H1 (cell line): ENCODE measurements around the gene ADAMTS15. TPM values are rescaled to one million over a fixed set of nuclear protein-coding genes. Genes with fewer than 3 reads are reported as not detected.

ENCODE experiments used
- CTCF ChIA-PET: fragments of 300-600 bp; sonication (Branson Sonifier 250); formaldehyde crosslinking; loops from one replicate; lab custom pipeline; 2021; ENCODE audit not compliant: partially characterized antibody; lab: Charles Lee
- POLR2A ChIA-PET: fragments of 300-600 bp; sonication (Branson Sonifier 250); formaldehyde crosslinking; loops from one replicate; lab custom pipeline; 2021; ENCODE audit warnings: inconsistent platforms; ENCODE audit not compliant: partially characterized antibody; lab: Charles Lee
- DNase-seq, 2 experiments: peaks; one replicate each; pipeline versions ENCODE4 v3.0.0 to v3.0.0-alpha.2; 2010 to 2022; ENCODE audit warnings: low spot score in 2 of 2, low read depth in 1 of 2, mixed read lengths in 1 of 2
- FAIRE-seq: peaks from 2 replicates; lab custom pipeline; 2011; peaks lifted over from hg19 to GRCh38; lab: Jason Lieb, UNC
- H2AFZ ChIP-seq: 2 replicates; pipeline ENCODE4 v1.8.1; 2012; ENCODE audit warnings: low read length, inconsistent platforms
- H2AK5ac ChIP-seq: 2 replicates; pipeline ENCODE4 v1.6.1; 2013; ENCODE audit warnings: low read depth, low read length
- H2BK120ac ChIP-seq: replicated peaks from 2 replicates; pipeline ENCODE3; 2013; ENCODE audit warnings: low read depth, low read length, inconsistent platforms
- H2BK12ac ChIP-seq: 2 replicates; pipeline ENCODE4 v1.6.1; 2013; ENCODE audit warnings: low read depth, low read length
- H2BK15ac ChIP-seq: 2 replicates; pipeline ENCODE4 v1.6.1; 2013; ENCODE audit warnings: low read length
- H2BK20ac ChIP-seq: 2 replicates; pipeline ENCODE4 v1.6.1; 2013; ENCODE audit warnings: low read length
- H2BK5ac ChIP-seq: 2 replicates; pipeline ENCODE4 v1.6.1; 2013; ENCODE audit warnings: low read depth, low read length
- H3K14ac ChIP-seq: 2 replicates; pipeline ENCODE4 v1.6.1; 2013; ENCODE audit warnings: inconsistent platforms; ENCODE audit not compliant: insufficient read length
- H3K18ac ChIP-seq: 2 replicates; pipeline ENCODE4 v1.6.1; 2013; ENCODE audit warnings: low read length; ENCODE audit errors: extremely low read depth
- H3K23ac ChIP-seq: 2 replicates; pipeline ENCODE4 v1.6.1; 2013; ENCODE audit warnings: inconsistent platforms; ENCODE audit not compliant: insufficient read length
- H3K23me2 ChIP-seq: 2 replicates; pipeline ENCODE4 v1.6.1; 2013; ENCODE audit warnings: low read depth, low read length
- H3K27ac ChIP-seq: 2 replicates; pipeline ENCODE4 v1.6.1; 2011; ENCODE audit warnings: low read depth, low read length, inconsistent platforms
- H3K27me3 ChIP-seq, 4 experiments: replicated peaks in 1 of 4; 1 replicate in 1 of 4; 2 replicates in 3 of 4; pipeline versions ENCODE4 v1.6.1 to v1.8.1; 2011 to 2013; ENCODE audit warnings: low read length in 3 of 4, mild to moderate bottlenecking in 3 of 4, inconsistent platforms in 2 of 4, mixed read lengths in 2 of 4, moderate library complexity in 1 of 4; ENCODE audit not compliant: control insufficient read depth in 3 of 4, insufficient read depth in 3 of 4; ENCODE audit errors: extremely low read depth in 1 of 4
- H3K36me3 ChIP-seq, 4 experiments: 2 replicates each; pipeline versions ENCODE4 v1.6.1 to v1.8.1; 2011 to 2013; ENCODE audit warnings: mild to moderate bottlenecking in 4 of 4, low read length in 3 of 4, moderate library complexity in 2 of 4, control low read depth in 1 of 4, inconsistent platforms in 1 of 4; ENCODE audit not compliant: insufficient read depth in 4 of 4, control insufficient read depth in 2 of 4
- H3K4ac ChIP-seq: replicated peaks from 2 replicates; pipeline ENCODE3; 2013; ENCODE audit warnings: low read length, low read depth, mixed read lengths, inconsistent platforms; ENCODE audit not compliant: insufficient read length
- H3K4me1 ChIP-seq, 4 experiments: replicated peaks in 1 of 4; 1 replicate in 1 of 4; 2 replicates in 3 of 4; pipeline versions ENCODE4 v1.6.1 to v1.8.1; 2011 to 2013; ENCODE audit warnings: low read length in 3 of 4, inconsistent platforms in 2 of 4, mixed read lengths in 1 of 4; ENCODE audit not compliant: insufficient read depth in 4 of 4, control insufficient read depth in 3 of 4
- H3K4me2 ChIP-seq, 2 experiments: 2 replicates each; pipeline versions ENCODE4 v1.6.1 to v1.8.1; 2011 to 2013; ENCODE audit warnings: low read depth in 2 of 2, low read length in 2 of 2, control low read depth in 1 of 2, inconsistent platforms in 1 of 2, mild to moderate bottlenecking in 1 of 2; ENCODE audit not compliant: insufficient read depth in 1 of 2
- H3K4me3 ChIP-seq, 4 experiments: fragments of 200-600, 300-600 bp in 1 of 4; sonication (generic), shearing (Covaris generic), sonication (Bioruptor Twin) in 1 of 4; 2 replicates each; pipeline versions ENCODE4 v1.5.1 to v1.8.1; 2011 to 2016; ENCODE audit warnings: low read length in 4 of 4, low read depth in 3 of 4, control low read depth in 2 of 4, inconsistent platforms in 2 of 4, mild to moderate bottlenecking in 2 of 4, mixed read lengths in 1 of 4, moderate library complexity in 1 of 4; ENCODE audit not compliant: insufficient read depth in 2 of 4; ENCODE audit errors: extremely low read depth in 1 of 4
- H3K56ac ChIP-seq: replicated peaks from 2 replicates; pipeline ENCODE3; 2013; ENCODE audit warnings: low read depth, mild to moderate bottlenecking, mixed read lengths, low read length, inconsistent platforms; ENCODE audit not compliant: insufficient read length
- H3K79me1 ChIP-seq: 2 replicates; pipeline ENCODE4 v1.6.1; 2013; ENCODE audit warnings: low read depth, low read length, control low read depth
- H3K79me2 ChIP-seq, 2 experiments: 2 replicates each; pipeline versions ENCODE4 v1.6.1 to v1.8.1; 2012 to 2013; ENCODE audit warnings: low read length in 2 of 2, mild to moderate bottlenecking in 2 of 2, inconsistent platforms in 1 of 2; ENCODE audit not compliant: insufficient read depth in 2 of 2, control insufficient read depth in 1 of 2
- H3K9ac ChIP-seq, 4 experiments: replicated peaks in 1 of 4; 1 replicate in 1 of 4; 2 replicates in 3 of 4; pipeline versions ENCODE4 v1.6.1 to v1.8.1; 2011 to 2013; ENCODE audit warnings: low read depth in 3 of 4, low read length in 3 of 4, control low read depth in 2 of 4, mild to moderate bottlenecking in 2 of 4, moderate library complexity in 2 of 4, inconsistent platforms in 1 of 4; ENCODE audit errors: extremely low read depth in 1 of 4
- H3K9me3 ChIP-seq, 2 experiments: 2 replicates each; pipeline versions ENCODE4 v1.6.1 to v1.8.1; 2012 to 2013; ENCODE audit warnings: mild to moderate bottlenecking in 2 of 2, moderate library complexity in 2 of 2, control low read depth in 1 of 2, inconsistent platforms in 1 of 2, low read depth in 1 of 2, low read length in 1 of 2, mixed read lengths in 1 of 2; ENCODE audit not compliant: insufficient read depth in 2 of 2
- H4K20me1 ChIP-seq, 2 experiments: replicated peaks in 1 of 2; 2 replicates each; pipeline versions ENCODE3 to v1.8.1; 2011 to 2013; ENCODE audit warnings: inconsistent platforms in 2 of 2, low read length in 2 of 2, mild to moderate bottlenecking in 1 of 2; ENCODE audit not compliant: insufficient read depth in 2 of 2, control insufficient read depth in 1 of 2
- H4K5ac ChIP-seq: 2 replicates; pipeline ENCODE4 v1.6.1; 2013; ENCODE audit warnings: low read length, low read depth, mixed read lengths, inconsistent platforms; ENCODE audit not compliant: insufficient read length
- H4K8ac ChIP-seq: 2 replicates; pipeline ENCODE4 v1.8.0; 2013; ENCODE audit warnings: mild to moderate bottlenecking, moderate library complexity, low read length, inconsistent platforms; ENCODE audit not compliant: insufficient read depth; ENCODE audit errors: extremely low read depth
- H4K91ac ChIP-seq: replicated peaks from 2 replicates; pipeline ENCODE3; 2013; ENCODE audit warnings: low read length, mixed read lengths, inconsistent platforms; ENCODE audit not compliant: insufficient read length
- BACH1 ChIP-seq: IDR thresholded peaks from 2 replicates; pipeline ENCODE4 v1.6.1; 2012; ENCODE audit warnings: low read length, improper control_type of control experiment
- FOSL1 ChIP-seq: IDR thresholded peaks from 2 replicates; pipeline ENCODE4 v1.6.1; 2011; ENCODE audit warnings: mild to moderate bottlenecking, low read depth, low read length, moderate library complexity; ENCODE audit not compliant: insufficient read depth
- GTF2F1 ChIP-seq: IDR thresholded peaks from 2 replicates; pipeline ENCODE4 v1.6.1; 2012; ENCODE audit warnings: low read depth, low read length, improper control_type of control experiment, borderline replicate concordance
- RFX5 ChIP-seq: IDR thresholded peaks from 2 replicates; pipeline ENCODE4 v1.6.1; 2011; ENCODE audit warnings: low read depth, low read length, improper control_type of control experiment, borderline replicate concordance
- RNF2 ChIP-seq: fragments of 200-900, 300-1000 bp; sonication (generic); IDR thresholded peaks from 2 replicates; pipeline ENCODE4 v1.7.1; 2016; ENCODE audit warnings: borderline replicate concordance, low read depth, mild to moderate bottlenecking, antibody characterized with exemption, low read length; ENCODE audit not compliant: poor library complexity, severe bottlenecking; ENCODE audit errors: missing control alignments
- WGBS, 2 experiments: shearing (Covaris generic) in 1 of 2; methylation state at CpG; one replicate each; pipeline versions ENCODE4 v1.1.6 to v1.1.7; 2013 to 2015; ENCODE audit warnings: low lambda C conversion rate in 2 of 2, mixed read lengths in 2 of 2, inconsistent platforms in 1 of 2, low coverage in 1 of 2, missing lambda C conversion rate in 1 of 2; ENCODE audit not compliant: insufficient replicate concordance in 2 of 2, insufficient coverage in 1 of 2, insufficient read length in 1 of 2; ENCODE audit errors: extremely low coverage in 1 of 2, missing lambda C conversion rate in 1 of 2; 5-methylcytosine and 5-hydroxymethylcytosine counted together
- polyA plus RNA-seq, 7 experiments: library from polyadenylated mRNA; depleted of rRNA in 3 of 7; stranded (reverse) in 5 of 7; unstranded in 2 of 7; fragments of >200 nt in 5 of 7; fragments of 200-250 nt in 2 of 7; gene quantifications; 1 replicate in 5 of 7; 2 replicates in 1 of 7; 4 replicates in 1 of 7; pipeline versions ENCODE4 v1.2.1 to v1.2.3, GENCODE V29; 2011 to 2013; ENCODE audit warnings: missing spikeins in 2 of 7, mixed read lengths in 2 of 7
- total RNA-seq: library from RNA; stranded (reverse); fragmentation: NEBNext Ultra II Directional; extraction: Animal tissue kit (Norgen Biotek cat#: 25700); gene quantifications from 2 replicates; pipeline ENCODE4 v1.2.1, GENCODE V29; 2021
- TF ChIP-seq, protein P1 (sequence below): IDR thresholded peaks from 2 replicates; pipeline ENCODE4 v1.6.1; 2011; ENCODE audit warnings: low read length, improper control_type of control experiment
- TF ChIP-seq, protein P2 (sequence below), 3 experiments: IDR thresholded peaks; 1 replicate in 2 of 3; 2 replicates in 1 of 3; pipeline versions ENCODE4 v1.5.1 to v1.6.1; 2011; ENCODE audit warnings: low read length in 3 of 3, mild to moderate bottlenecking in 3 of 3, inconsistent platforms in 2 of 3, low read depth in 1 of 3, moderate library complexity in 1 of 3; ENCODE audit not compliant: insufficient read depth in 1 of 3; ENCODE audit errors: control extremely low read depth in 1 of 3

The ADAMTS15 gene
- total and polyA plus RNA-seq, 2 of the 8 experiments (the other 6 are each of a cell fraction or from before 2014, with no cell fraction given): 1.7 to 4.7 TPM

DNA sequence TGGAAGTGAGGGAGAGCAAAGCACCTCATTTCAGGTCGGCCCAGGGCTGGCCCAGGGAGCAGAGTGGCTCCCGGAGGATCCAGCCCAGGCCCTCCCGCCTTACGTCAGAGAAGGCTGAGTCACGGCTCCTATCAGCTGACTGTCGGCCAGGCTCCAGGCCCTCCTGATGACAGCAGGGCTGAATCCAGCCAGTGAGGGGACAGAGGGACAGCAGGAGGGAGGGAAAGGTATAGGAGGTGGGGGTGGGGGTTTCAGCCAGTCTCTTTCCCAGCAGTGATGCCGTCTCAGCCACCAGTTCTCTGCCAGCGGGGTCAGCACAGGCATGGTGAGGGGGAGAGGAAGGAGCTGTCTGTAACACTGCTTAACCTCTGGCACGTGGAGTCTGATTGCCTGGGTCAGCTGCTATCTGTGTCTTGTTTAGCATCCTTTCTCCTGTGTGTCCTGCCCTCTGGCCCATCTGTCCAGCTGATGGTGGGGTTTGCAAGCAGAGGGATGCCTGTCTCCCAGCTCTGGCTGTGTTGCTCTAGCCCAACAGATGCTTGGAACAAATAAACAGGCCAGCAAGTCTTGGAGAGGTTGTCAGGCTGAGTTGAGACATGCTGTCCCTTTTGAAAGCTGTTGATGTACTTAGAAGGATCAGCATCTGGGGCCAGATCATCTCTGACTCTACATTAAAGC, 74.0 kb downstream of the ADAMTS15 start:
- H2BK12ac ChIP-seq: 0 out of 2 replicates have a peak overlapping the region, but pooled peaks have one; percentile 44
- DNase-seq (peak in 1 of 2 experiments; percentile 67), FAIRE-seq (no peak)
- H3K4ac ChIP-seq: no peak overlapping the region
- H2BK5ac ChIP-seq: no peak overlapping the region
- no peak overlapping the region for H3K56ac ChIP-seq
- H2BK20ac ChIP-seq: 0 out of 2 replicates have a peak overlapping the region, but pooled peaks have one; percentile 4
- no peaks in the 10 kb centered on the region for H3K36me3 ChIP-seq
- H3K79me1 ChIP-seq: no peaks in the 10 kb centered on the region
- peaks cover 0 to 7% (median 1%) of the 10 kb centered on the region in 4 experiments; a peak in 2 of 7 replicates for H3K27me3 ChIP-seq
- no peaks in the 10 kb centered on the region; the same call in 1 of the 2 replicates for H3K23me2 ChIP-seq
- POLR2A ChIA-PET: interaction anchor here (1.2 kb wide), 1 partner anchor 14 kb away, joined by 4 read pairs; no protein-coding TSS in a partner anchor
- H3K4me1 ChIP-seq: peaks cover 5 to 15% (median 11%) of the 10 kb centered on the region in 4 experiments
- H4K5ac ChIP-seq: no peak overlapping the region
- H3K79me2 ChIP-seq: no peaks in the 10 kb centered on the region
- H3K23ac ChIP-seq: no peak overlapping the region
- peak overlapping the region; percentile 82; the same call in 1 of the 2 replicates for H2AFZ ChIP-seq
- no peak overlapping the region for H3K14ac ChIP-seq
- WGBS, 2 experiments: 56% methylated on average over 9 of the region's 9 CpGs; no CpG with 5 or more reads in 1 of the 2 experiments
- no peaks in the 10 kb centered on the region for H3K9me3 ChIP-seq
- no peak overlapping the region for H4K8ac ChIP-seq
- H2BK120ac ChIP-seq: no peak overlapping the region
- H3K9ac ChIP-seq: no peak overlapping the region; a peak in 1 of 7 replicates
- 0 out of 2 replicates have a peak overlapping the region, but pooled peaks have one; percentile 13 for H2BK15ac ChIP-seq
- no peak overlapping the region for H3K4me3 ChIP-seq
- H3K18ac ChIP-seq: no peak overlapping the region; the same call in 1 of the 2 replicates
- peak overlapping the region; percentile 4 for H4K91ac ChIP-seq
- H3K4me2 ChIP-seq: no peak overlapping the region; a peak in 2 of 4 replicates
- CTCF ChIA-PET: interaction anchor here (0.7 to 1.7 kb wide), 3 partner anchors 9 to 641 kb away, joined by 3 to 7 read pairs (median 3); no protein-coding TSS in a partner anchor
- no peak overlapping the region for H3K27ac ChIP-seq
- H2AK5ac ChIP-seq: no peak overlapping the region
- no peaks in the 10 kb centered on the region for H4K20me1 ChIP-seq
- TF ChIP-seq, protein P1, sequence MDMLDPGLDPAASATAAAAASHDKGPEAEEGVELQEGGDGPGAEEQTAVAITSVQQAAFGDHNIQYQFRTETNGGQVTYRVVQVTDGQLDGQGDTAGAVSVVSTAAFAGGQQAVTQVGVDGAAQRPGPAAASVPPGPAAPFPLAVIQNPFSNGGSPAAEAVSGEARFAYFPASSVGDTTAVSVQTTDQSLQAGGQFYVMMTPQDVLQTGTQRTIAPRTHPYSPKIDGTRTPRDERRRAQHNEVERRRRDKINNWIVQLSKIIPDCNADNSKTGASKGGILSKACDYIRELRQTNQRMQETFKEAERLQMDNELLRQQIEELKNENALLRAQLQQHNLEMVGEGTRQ: peak; percentile 26; the same call in 1 of the 2 replicates
- TF ChIP-seq, protein P2, sequence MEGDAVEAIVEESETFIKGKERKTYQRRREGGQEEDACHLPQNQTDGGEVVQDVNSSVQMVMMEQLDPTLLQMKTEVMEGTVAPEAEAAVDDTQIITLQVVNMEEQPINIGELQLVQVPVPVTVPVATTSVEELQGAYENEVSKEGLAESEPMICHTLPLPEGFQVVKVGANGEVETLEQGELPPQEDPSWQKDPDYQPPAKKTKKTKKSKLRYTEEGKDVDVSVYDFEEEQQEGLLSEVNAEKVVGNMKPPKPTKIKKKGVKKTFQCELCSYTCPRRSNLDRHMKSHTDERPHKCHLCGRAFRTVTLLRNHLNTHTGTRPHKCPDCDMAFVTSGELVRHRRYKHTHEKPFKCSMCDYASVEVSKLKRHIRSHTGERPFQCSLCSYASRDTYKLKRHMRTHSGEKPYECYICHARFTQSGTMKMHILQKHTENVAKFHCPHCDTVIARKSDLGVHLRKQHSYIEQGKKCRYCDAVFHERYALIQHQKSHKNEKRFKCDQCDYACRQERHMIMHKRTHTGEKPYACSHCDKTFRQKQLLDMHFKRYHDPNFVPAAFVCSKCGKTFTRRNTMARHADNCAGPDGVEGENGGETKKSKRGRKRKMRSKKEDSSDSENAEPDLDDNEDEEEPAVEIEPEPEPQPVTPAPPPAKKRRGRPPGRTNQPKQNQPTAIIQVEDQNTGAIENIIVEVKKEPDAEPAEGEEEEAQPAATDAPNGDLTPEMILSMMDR (IDR thresholded peaks at IDR 0.05; ENCODE audit: control extremely low read depth in 1 of 3, insufficient read depth in 1 of 3, low read depth in 1 of 3, low read length in 3 of 3): no peak
- TF ChIP-seq RFX5: no peak
- peak; percentile 84 for TF ChIP-seq BACH1
- no peak for TF ChIP-seq FOSL1
- TF ChIP-seq RNF2: no peak
- TF ChIP-seq GTF2F1: no peak
